GM13977 (cell line): ENCODE measurements around the gene PPFIA1.

ENCODE experiments used
- DNase-seq: peaks from one replicate; pipeline ENCODE4 v3.0.0; 2012; ENCODE audit warnings: low spot score
- CTCF ChIP-seq: IDR thresholded peaks from 2 replicates; pipeline ENCODE4 v1.5.1; 2012; ENCODE audit warnings: mild to moderate bottlenecking, control low read depth; ENCODE audit not compliant: insufficient read depth; ENCODE audit errors: extremely low read depth, missing control alignments
- in situ Hi-C: fragments of 300-500 bp; cut with MboI; formaldehyde crosslinking; loops from one replicate; pipeline ENCODE4 v1.12.0; 2022; ENCODE audit warnings: low sequenced_read_pairs, low pct_unique_long_range_greater_than_20kb, mixed read lengths, inconsistent platforms; ENCODE audit not compliant: unreplicated experiment

PPFIA1 gene

GRCh38 chr11:70433038-70433437, 162.5 kb downstream of the PPFIA1 start:
- TF ChIP-seq CTCF, result no peak
- in situ Hi-C loops, result no loop called here
- no peak for DNase-seq

GRCh38 chr11:70433526-70433925, 163.0 kb downstream of the PPFIA1 start:
- no peak for DNase-seq
- in situ Hi-C loops, result no loop called here
- TF ChIP-seq CTCF, result no peak
